NCI-H2196 treated with DMSO at 0.1 percent for 48 hours (cell line): ENCODE data around the gene UNC93B1.
"Not testable (repeated sequence)": the region's sequence is repeated elsewhere in the genome, so short reads cannot be mapped to it uniquely, and the experiment has no call there.

ENCODE experiments used
- DNase-seq: peaks from one replicate; lab custom pipeline; 2025; ENCODE audit not compliant: unreplicated experiment; lab: John Stamatoyannopoulos, UW

The UNC93B1 gene

GRCh38 chr11:67950705-67951104 lies 53.2 kb downstream of the UNC93B1 start:
- DNase-seq, result not testable (repeated sequence)

- DNase-seq, result not testable (repeated sequence)
Observed at GRCh38 chr11:67947785-67948184, 56.1 kb downstream of the UNC93B1 start.

DNA sequence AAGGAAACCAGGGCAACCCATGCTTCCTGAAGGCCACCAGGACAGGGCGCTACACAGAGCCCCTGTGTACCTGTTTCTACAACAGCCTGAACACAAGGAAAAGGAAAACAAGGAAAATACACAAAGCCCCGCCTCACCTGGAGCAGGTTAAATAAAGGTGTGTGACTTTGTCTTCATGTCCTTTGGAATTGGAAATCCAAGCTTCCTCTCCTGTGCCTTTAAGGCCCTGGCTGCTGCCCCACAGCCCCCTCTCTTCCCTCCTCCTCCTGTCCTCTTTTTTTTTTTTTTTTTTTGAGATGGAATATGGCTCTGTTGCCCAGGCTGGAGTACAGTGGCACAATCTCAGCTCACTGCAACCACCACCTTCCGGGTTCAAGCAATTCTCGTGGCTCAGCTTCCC lies 57.5 kb downstream of the UNC93B1 start:
- DNase-seq, result not testable (repeated sequence)

- DNase-seq, result not testable (repeated sequence)
Observed at GRCh38 chr11:67943406-67943805, 60.5 kb downstream of the UNC93B1 start.
